Loucy (cell line): ENCODE measurements around the gene GGT7.

Source experiments
- H2AFZ ChIP-seq: fragments of 200-600 bp; sonication (generic); 2 replicates; pipeline ENCODE4 v1.6.0; 2016; ENCODE audit warnings: antibody characterized with exemption, mild to moderate bottlenecking, low read length, moderate library complexity
- H3F3A ChIP-seq: fragments of 200-600 bp; 2 replicates; pipeline ENCODE4 v1.6.0; 2016; ENCODE audit warnings: antibody characterized with exemption, low read depth, mild to moderate bottlenecking
- H3K27me3 ChIP-seq: fragments of 200-600 bp; sonication (generic); 2 replicates; pipeline ENCODE4 v1.6.1; 2014; ENCODE audit warnings: low read length, mild to moderate bottlenecking; ENCODE audit not compliant: insufficient read depth, poor library complexity, severe bottlenecking
- H3K36me3 ChIP-seq: fragments of 200-600 bp; sonication (generic); 2 replicates; pipeline ENCODE4 v1.6.1; 2016; ENCODE audit warnings: low read length; ENCODE audit not compliant: insufficient read depth
- H3K4me1 ChIP-seq: fragments of 200-600 bp; sonication (generic); 2 replicates; pipeline ENCODE4 v1.5.1; 2014; ENCODE audit warnings: low read length, mild to moderate bottlenecking; ENCODE audit not compliant: insufficient read depth, poor library complexity, severe bottlenecking
- H3K4me2 ChIP-seq: fragments of 200-600 bp; sonication (generic); 2 replicates; pipeline ENCODE4 v1.6.0; 2014; ENCODE audit warnings: antibody characterized with exemption, low read length, low read depth, mild to moderate bottlenecking; ENCODE audit not compliant: poor library complexity, severe bottlenecking
- H3K4me3 ChIP-seq: fragments of 200-600 bp; sonication (generic); 2 replicates; pipeline ENCODE4 v1.5.1; 2014; ENCODE audit warnings: low read length, mild to moderate bottlenecking, mixed read lengths; ENCODE audit not compliant: poor library complexity, severe bottlenecking
- H3K79me2 ChIP-seq: fragments of 200-600 bp; sonication (generic); 2 replicates; pipeline ENCODE4 v1.6.1; 2014; ENCODE audit warnings: low read length; ENCODE audit not compliant: insufficient read depth
- H3K9ac ChIP-seq: fragments of 200-600 bp; sonication (generic); 2 replicates; pipeline ENCODE4 v1.6.0; 2014; ENCODE audit warnings: mild to moderate bottlenecking, low read depth, low read length, moderate library complexity; ENCODE audit not compliant: poor library complexity, severe bottlenecking
- H3K9me2 ChIP-seq: fragments of 200-600 bp; sonication (generic); replicated peaks from 2 replicates; pipeline ENCODE4 v1.6.1; 2016; ENCODE audit warnings: low read depth, low read length, mixed read lengths
- H3K9me3 ChIP-seq: fragments of 200-600 bp; sonication (generic); 2 replicates; pipeline ENCODE4 v1.6.1; 2014; ENCODE audit warnings: mild to moderate bottlenecking, antibody characterized with exemption, low read length, low read depth; ENCODE audit not compliant: insufficient read depth
- H4K20me1 ChIP-seq: fragments of 200-600 bp; sonication (generic); 2 replicates; pipeline ENCODE4 v1.6.0; 2014; ENCODE audit warnings: antibody characterized with exemption, low read length, mild to moderate bottlenecking; ENCODE audit not compliant: insufficient read depth, poor library complexity, severe bottlenecking
- EZH2phosphoT487 ChIP-seq: fragments of 200-600 bp; IDR thresholded peaks from 2 replicates; pipeline ENCODE4 v1.6.1; 2018; ENCODE audit warnings: antibody characterized with exemption, mild to moderate bottlenecking, moderate library complexity, borderline replicate concordance
- TF ChIP-seq, protein P1 (sequence below): fragments of 200-600 bp; sonication (generic); conservative IDR thresholded peaks from 2 replicates; pipeline ENCODE4 v1.5.1; 2014; ENCODE audit warnings: mild to moderate bottlenecking, antibody characterized with exemption, low read length

The GGT7 gene

DNA sequence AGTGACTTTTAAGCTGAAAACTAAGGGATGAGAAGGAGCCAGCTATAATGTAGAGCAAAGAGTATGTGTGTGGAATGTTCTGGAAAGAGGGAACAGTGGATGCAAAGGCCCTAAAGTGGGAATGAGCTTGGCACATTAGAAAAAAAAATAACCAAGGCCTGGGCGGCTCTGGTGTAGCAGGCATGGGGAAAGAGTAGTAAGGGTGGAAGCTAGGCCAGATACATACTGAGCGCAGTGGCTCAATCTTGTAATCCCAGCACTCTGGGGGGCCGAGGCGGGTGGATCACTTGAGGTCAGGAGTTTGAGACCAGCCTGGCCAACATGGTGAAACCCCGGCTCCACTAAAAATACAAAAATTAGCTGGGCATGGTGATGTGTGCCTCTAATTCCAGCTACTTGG, 8.4 kb downstream of the GGT7 start:
- Histone ChIP-seq H3K36me3 (no peaks in the 10 kb centered on the region), H2AFZ (no peak overlapping the region), H3K4me2 (no peak overlapping the region), H3K4me3 (no peak overlapping the region), H3K9me2 (no peaks in the 10 kb centered on the region), H3K4me1 (no peaks in the 10 kb centered on the region), H3K9me3 (no peaks in the 10 kb centered on the region), H3F3A (no peaks in the 10 kb centered on the region), H3K9ac (no peak overlapping the region), H3K79me2 (no peaks in the 10 kb centered on the region), H3K27me3 (no peaks in the 10 kb centered on the region), H4K20me1 (no peaks in the 10 kb centered on the region)
- TF ChIP-seq, protein P1, sequence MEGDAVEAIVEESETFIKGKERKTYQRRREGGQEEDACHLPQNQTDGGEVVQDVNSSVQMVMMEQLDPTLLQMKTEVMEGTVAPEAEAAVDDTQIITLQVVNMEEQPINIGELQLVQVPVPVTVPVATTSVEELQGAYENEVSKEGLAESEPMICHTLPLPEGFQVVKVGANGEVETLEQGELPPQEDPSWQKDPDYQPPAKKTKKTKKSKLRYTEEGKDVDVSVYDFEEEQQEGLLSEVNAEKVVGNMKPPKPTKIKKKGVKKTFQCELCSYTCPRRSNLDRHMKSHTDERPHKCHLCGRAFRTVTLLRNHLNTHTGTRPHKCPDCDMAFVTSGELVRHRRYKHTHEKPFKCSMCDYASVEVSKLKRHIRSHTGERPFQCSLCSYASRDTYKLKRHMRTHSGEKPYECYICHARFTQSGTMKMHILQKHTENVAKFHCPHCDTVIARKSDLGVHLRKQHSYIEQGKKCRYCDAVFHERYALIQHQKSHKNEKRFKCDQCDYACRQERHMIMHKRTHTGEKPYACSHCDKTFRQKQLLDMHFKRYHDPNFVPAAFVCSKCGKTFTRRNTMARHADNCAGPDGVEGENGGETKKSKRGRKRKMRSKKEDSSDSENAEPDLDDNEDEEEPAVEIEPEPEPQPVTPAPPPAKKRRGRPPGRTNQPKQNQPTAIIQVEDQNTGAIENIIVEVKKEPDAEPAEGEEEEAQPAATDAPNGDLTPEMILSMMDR, result no peak
- no peak for TF ChIP-seq EZH2phosphoT487

DNA sequence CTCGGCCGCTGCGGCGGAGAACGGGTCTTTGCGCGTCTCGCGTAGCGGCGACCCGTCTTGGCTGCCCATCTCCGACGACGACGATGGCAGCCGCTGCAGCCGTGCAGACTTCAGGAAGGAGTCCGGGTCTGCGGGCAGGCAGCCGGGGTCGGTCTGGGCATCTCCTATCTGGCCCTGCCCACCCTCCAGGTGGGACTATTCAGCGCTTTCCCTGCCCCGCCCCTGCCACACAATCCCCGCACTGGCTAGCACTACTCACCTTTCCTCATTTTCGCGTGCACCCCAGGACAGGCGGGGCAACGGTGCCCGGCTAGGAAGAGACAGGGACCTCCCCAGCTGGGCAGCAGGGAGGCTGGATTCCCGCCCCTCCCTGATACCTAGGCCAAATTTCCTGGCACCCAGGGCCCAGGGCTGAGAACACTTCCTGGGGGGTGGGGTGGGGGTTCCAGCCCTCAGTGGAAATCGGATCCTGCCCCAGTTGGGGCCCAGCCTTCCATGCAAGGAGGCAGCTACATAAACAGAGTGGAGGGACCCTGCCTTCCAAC, 9.2 kb downstream of the GGT7 start:
- no peaks in the 10 kb centered on the region for H3K9me3 ChIP-seq
- H2AFZ ChIP-seq, result no peak overlapping the region
- no peaks in the 10 kb centered on the region for H3K27me3 ChIP-seq
- no peaks in the 10 kb centered on the region for H3K4me1 ChIP-seq
- no peaks in the 10 kb centered on the region for H3K36me3 ChIP-seq
- no peaks in the 10 kb centered on the region for H3F3A ChIP-seq
- no peak for TF ChIP-seq EZH2phosphoT487
- TF ChIP-seq, protein P1, result no peak
- no peaks in the 10 kb centered on the region for H4K20me1 ChIP-seq
- no peak overlapping the region for H3K9ac ChIP-seq
- no peaks in the 10 kb centered on the region for H3K79me2 ChIP-seq
- no peaks in the 10 kb centered on the region for H3K9me2 ChIP-seq
- no peak overlapping the region for H3K4me2 ChIP-seq
- no peak overlapping the region for H3K4me3 ChIP-seq

DNA sequence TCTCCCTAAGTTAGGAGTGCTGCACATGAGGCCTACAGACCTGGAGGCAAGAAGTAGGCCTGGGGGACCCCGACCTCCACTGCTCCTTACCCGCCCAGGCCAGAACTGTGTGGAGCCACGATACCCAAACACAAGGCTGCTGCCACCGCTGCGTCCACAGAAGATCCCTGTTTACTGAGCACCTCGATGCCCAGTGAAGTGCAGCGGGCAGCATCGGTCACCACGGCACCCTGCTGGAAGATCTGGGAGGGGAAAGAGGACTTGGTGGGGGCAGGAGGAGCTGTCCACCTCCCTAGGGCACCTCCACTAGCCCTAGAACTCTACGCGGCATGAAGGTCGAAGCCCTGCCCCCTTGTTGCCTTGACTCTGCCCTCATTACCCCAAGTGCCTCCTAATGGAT, 9.9 kb downstream of the GGT7 start:
- H3K4me1 ChIP-seq, result no peaks in the 10 kb centered on the region
- H3F3A ChIP-seq, result no peaks in the 10 kb centered on the region
- H3K36me3 ChIP-seq, result no peaks in the 10 kb centered on the region
- H3K9me2 ChIP-seq, result no peaks in the 10 kb centered on the region
- H3K4me3 ChIP-seq, result no peak overlapping the region
- no peak overlapping the region for H2AFZ ChIP-seq
- no peaks in the 10 kb centered on the region for H3K27me3 ChIP-seq
- H3K79me2 ChIP-seq, result no peaks in the 10 kb centered on the region
- H3K9me3 ChIP-seq, result no peaks in the 10 kb centered on the region
- no peak overlapping the region for H3K9ac ChIP-seq
- no peak for TF ChIP-seq EZH2phosphoT487
- TF ChIP-seq, protein P1, result no peak
- no peaks in the 10 kb centered on the region for H4K20me1 ChIP-seq
- no peak overlapping the region for H3K4me2 ChIP-seq
